Activated naive CD4-positive, alpha-beta T cell treated with anti-CD3 and anti-CD28 coated beads, Interleukin-2, amount 50 U/mL, for 24 hours (primary cell): ENCODE data around the gene PACS1.
"Not testable (repeated sequence)": the region's sequence is repeated elsewhere in the genome, so short reads cannot be mapped to it uniquely, and the experiment has no call there.

Experiments
- H3K27ac Mint-ChIP-seq: one replicate; pipeline ENCODE4 v1.8.0; 2021; ENCODE audit warnings: mild to moderate bottlenecking, mixed read lengths
- H3K27me3 Mint-ChIP-seq: one replicate; pipeline ENCODE4 v1.8.0; 2021; ENCODE audit warnings: mixed read lengths
- H3K36me3 Mint-ChIP-seq: one replicate; pipeline ENCODE4 v1.8.0; 2021; ENCODE audit warnings: mixed read lengths
- H3K4me1 Mint-ChIP-seq: one replicate; pipeline ENCODE4 v1.8.0; 2021; ENCODE audit warnings: mixed read lengths
- H3K4me3 Mint-ChIP-seq: one replicate; pipeline ENCODE4 v1.8.0; 2021; ENCODE audit warnings: mild to moderate bottlenecking, mixed read lengths
- H3K9me3 Mint-ChIP-seq: one replicate; pipeline ENCODE4 v1.8.0; 2021; ENCODE audit warnings: mixed read lengths

Gene PACS1

DNA sequence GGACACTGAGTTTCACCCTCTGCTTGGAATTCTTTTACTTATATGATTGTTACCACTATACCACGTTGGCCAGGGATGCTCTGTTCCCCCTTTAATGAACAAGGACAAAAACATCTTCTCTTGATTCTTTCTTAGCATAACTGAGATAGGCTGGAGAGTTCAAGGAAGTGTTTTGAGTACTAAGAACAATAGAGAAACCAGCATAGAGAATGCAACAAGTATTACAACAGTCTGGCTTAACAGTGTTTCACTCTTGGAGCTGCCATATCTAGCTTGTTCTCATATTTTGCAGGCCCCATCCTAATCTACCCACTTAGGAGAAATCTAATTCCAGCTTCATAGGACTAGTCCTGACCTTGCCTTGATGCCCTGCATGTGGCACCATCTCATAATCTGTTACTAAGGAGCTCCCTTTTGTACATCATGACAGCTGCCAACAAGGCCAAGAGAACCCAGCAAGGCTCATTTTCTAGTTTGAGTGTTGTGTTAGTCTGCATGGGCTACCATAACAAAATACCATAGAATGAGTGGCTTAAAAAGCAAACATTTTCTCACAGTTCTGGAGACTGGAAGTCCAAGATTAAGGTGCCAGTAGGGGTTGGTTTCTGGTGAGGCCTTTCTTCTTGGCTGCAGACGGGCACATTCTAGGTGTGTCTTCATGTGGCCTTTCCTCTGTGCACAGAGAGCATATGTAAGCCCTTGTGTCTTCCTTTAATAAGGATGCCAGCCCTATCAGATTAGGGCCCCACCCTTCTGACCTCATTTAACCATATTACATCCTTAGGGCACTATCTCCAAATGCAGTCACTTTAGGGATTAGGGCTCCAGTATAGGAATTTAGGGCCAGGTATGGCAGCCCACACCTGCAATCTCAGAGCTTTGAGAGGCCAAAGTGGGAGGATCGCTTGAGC, 37.8 kb downstream of the PACS1 start:
- peaks cover 91% of the 10 kb centered on the region for H3K4me1 Mint-ChIP-seq
- H3K36me3 Mint-ChIP-seq = peaks cover 5% of the 10 kb centered on the region
- H3K27me3 Mint-ChIP-seq = no peaks in the 10 kb centered on the region
- H3K27ac Mint-ChIP-seq = peak overlapping the region; percentile 76
- no peaks in the 10 kb centered on the region for H3K9me3 Mint-ChIP-seq
- peak overlapping the region; percentile 26 for H3K4me3 Mint-ChIP-seq

- Mint-ChIP-seq H3K4me3 (peak overlapping the region; percentile 3), H3K4me1 (peaks cover 93% of the 10 kb centered on the region), H3K36me3 (peaks cover 3% of the 10 kb centered on the region), H3K27ac (peak overlapping the region; percentile 88), H3K9me3 (no peaks in the 10 kb centered on the region), H3K27me3 (no peaks in the 10 kb centered on the region)
Measured at GRCh38 chr11:66109294-66109693, 39.2 kb downstream of the PACS1 start.

- H3K4me3 Mint-ChIP-seq = no peak overlapping the region
- no peaks in the 10 kb centered on the region for H3K27me3 Mint-ChIP-seq
- H3K4me1 Mint-ChIP-seq = peaks cover 90% of the 10 kb centered on the region
- H3K36me3 Mint-ChIP-seq = no peaks in the 10 kb centered on the region
- H3K9me3 Mint-ChIP-seq = no peaks in the 10 kb centered on the region
- peak overlapping the region; percentile 97 for H3K27ac Mint-ChIP-seq
Measured at GRCh38 chr11:66111158-66111557, 41.1 kb downstream of the PACS1 start.

GRCh38 chr11:66112041-66112491, 42.0 kb downstream of the PACS1 start:
- no peaks in the 10 kb centered on the region for H3K9me3 Mint-ChIP-seq
- H3K27me3 Mint-ChIP-seq = no peaks in the 10 kb centered on the region

GRCh38 chr11:66112601-66113499, 42.8 kb downstream of the PACS1 start:
- H3K9me3 Mint-ChIP-seq = no peaks in the 10 kb centered on the region
- H3K27ac Mint-ChIP-seq = peak overlapping the region; percentile 97
- no peaks in the 10 kb centered on the region for H3K36me3 Mint-ChIP-seq

More at GRCh38 chr11:66112041-66112491, 42.0 kb downstream of the PACS1 start:
- Mint-ChIP-seq H3K36me3 (no peaks in the 10 kb centered on the region), H3K27ac (peak overlapping the region; percentile 97), H3K4me3 (peak overlapping the region; percentile 5), H3K4me1 (peaks cover 94% of the 10 kb centered on the region)

GRCh38 chr11:66114957-66115356, 44.9 kb downstream of the PACS1 start:
- H3K27me3 Mint-ChIP-seq, H3K36me3 Mint-ChIP-seq, H3K9me3 Mint-ChIP-seq: not testable (repeated sequence)
- Mint-ChIP-seq H3K4me1 (peaks cover 94% of the 10 kb centered on the region), H3K4me3 (peak overlapping the region; percentile 84), H3K27ac (peak overlapping the region; percentile 88)

More at GRCh38 chr11:66112601-66113499, 42.8 kb downstream of the PACS1 start:
- H3K4me1 Mint-ChIP-seq = peaks cover 94% of the 10 kb centered on the region
- H3K27me3 Mint-ChIP-seq = no peaks in the 10 kb centered on the region
- peak overlapping the region; percentile 69 for H3K4me3 Mint-ChIP-seq

DNA sequence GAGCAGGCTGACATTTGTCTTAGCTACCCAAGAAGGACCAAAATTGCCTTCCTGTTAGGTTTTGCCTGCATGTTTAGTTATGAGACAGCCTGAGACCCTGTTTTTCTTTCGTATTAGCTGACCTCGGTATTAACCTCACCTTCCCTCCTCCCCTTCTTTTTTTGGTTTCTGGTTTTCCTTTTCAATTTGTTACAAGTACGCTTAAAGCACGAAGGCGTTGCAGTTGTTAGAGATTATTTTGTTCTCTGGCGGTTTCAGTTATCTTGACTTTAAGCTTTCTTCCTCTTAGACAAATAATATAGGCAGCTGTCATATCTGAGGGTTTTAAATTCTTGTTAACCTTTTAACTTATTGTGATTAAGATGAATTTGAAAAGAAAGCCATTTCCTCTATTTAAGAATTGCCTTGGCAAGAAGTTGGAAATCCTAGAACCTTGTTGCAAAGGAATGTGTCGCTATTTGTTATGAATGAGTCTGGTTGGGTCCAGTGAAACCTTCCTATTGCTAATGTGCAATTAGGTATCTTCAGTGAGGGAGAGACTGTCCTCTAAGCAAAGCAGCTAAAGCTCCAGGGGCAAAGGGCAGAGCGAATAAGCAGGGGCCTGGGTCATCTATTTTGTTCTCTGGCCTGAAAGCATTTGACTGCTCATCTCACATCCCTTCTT, 45.7 kb downstream of the PACS1 start:
- Mint-ChIP-seq H3K36me3 (no peaks in the 10 kb centered on the region), H3K9me3 (no peaks in the 10 kb centered on the region), H3K4me3 (peak overlapping the region; percentile 84)

DNA sequence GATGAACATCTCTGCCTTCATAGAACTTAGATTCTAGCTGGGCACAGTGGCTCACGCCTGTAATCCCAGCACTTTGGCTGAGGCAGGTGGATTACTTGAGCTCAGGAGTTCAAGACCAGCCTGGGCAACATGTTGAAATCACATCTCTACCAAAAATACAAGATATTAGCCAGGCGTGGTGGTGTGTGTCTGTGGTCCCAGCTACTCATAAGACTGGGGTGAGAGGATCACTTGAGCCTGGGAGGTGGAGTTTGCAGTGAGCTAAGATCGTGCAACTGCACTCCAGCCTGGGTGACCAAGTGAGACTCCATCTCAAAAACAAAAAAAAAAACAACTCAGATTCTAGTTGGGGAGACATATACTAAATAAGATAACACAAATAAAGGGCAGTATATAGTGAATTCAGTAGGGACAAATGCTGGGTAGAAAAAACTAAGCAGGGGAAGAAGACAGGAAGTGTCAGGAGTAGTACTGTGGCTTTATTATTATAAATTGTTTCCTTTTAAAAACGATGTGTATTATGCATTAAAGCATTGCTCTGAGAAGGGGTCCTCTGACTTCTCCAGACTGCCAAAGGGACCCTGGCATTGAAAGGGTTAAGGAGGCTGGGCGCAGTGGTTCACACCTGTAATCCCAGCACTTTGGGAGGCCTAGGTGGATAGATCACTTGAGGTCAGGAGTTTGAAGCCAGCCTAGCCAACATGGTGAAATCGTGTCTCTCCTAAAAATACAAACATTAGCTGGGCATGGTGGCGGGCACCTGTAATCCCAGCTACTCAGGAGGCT, 46.7 kb downstream of the PACS1 start:
- Mint-ChIP-seq H3K4me3 (peak overlapping the region; percentile 84), H3K4me1 (peaks cover 96% of the 10 kb centered on the region), H3K27ac (peak overlapping the region; percentile 88), H3K27me3 (no peaks in the 10 kb centered on the region), H3K9me3 (no peaks in the 10 kb centered on the region), H3K36me3 (peaks cover 2% of the 10 kb centered on the region)

More for the DNA sequence above, 45.7 kb downstream of the PACS1 start:
- Mint-ChIP-seq H3K27ac (peak overlapping the region; percentile 88), H3K4me1 (peaks cover 96% of the 10 kb centered on the region), H3K27me3 (no peaks in the 10 kb centered on the region)

DNA sequence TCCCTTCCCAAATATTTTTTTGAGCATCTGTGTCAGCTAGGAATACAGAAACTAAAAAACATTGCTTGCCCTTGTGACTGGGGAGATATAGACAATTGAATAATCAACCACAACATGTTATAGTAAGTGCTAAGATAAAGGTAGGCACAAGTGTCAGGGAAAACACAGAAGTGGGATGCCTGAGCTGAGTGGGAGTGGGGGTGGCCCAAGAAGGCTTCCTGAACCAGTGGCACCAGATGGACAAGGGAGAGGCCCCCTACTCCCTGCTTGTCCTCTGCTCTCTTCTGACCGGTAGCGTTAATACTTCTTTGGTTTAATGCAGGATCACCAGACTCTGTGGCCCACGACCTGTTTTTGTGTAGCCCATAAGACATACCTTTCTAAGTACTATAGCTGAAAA, 48.8 kb downstream of the PACS1 start:
- Mint-ChIP-seq H3K4me3 (peak overlapping the region; percentile 12), H3K36me3 (peaks cover 4% of the 10 kb centered on the region), H3K9me3 (no peaks in the 10 kb centered on the region), H3K4me1 (peaks cover 88% of the 10 kb centered on the region), H3K27ac (peak overlapping the region; percentile 84), H3K27me3 (no peaks in the 10 kb centered on the region)

DNA sequence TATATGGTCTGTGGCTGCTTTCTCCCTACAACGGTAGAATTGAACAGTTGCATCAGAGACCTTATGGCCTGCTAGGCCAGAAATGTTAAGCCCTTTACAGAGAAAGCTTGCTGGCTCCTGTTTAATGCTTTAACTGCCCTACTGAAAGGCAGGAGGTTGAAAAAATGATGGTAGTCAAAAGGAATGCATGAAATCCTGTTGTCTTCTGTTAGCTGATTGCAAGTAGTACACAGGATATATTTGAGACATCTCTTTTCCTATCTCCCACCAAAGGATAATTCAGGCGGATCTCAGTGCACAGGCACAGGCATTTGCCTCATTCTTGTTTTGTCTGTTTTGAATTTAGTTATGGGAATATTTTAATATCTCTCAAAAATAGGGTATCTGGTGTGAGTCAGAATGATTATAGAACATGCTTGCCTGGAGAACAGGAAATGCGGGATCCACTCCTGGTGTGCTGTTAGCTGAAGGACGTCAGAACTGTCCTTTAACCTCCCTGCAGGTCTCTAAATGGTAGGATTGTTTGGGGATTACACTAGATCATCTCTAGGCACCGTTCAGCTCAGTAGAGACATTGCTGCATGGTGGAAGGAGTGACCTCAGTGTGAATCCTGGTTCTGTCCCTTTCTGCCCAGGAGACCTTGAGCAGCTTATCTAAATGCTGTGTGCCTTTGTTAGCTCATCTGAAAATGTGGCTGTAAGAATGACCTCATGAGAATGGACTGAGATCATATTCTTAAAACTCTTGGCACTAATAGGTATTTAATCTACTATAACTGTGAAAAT, 49.5 kb downstream of the PACS1 start:
- peaks cover 90% of the 10 kb centered on the region for H3K4me1 Mint-ChIP-seq
- peak overlapping the region; percentile 15 for H3K27ac Mint-ChIP-seq

GRCh38 chr11:66121466-66121865, 51.4 kb downstream of the PACS1 start:
- Mint-ChIP-seq H3K27me3 (no peaks in the 10 kb centered on the region), H3K4me3 (no peak overlapping the region), H3K36me3 (peaks cover 4% of the 10 kb centered on the region), H3K9me3 (no peaks in the 10 kb centered on the region), H3K27ac (peak overlapping the region; percentile 36), H3K4me1 (peaks cover 92% of the 10 kb centered on the region)

More for the DNA sequence above, 49.5 kb downstream of the PACS1 start:
- H3K4me3 Mint-ChIP-seq = peak overlapping the region; percentile 34
- H3K9me3 Mint-ChIP-seq = no peaks in the 10 kb centered on the region
- peaks cover 4% of the 10 kb centered on the region for H3K36me3 Mint-ChIP-seq
- H3K27me3 Mint-ChIP-seq = no peaks in the 10 kb centered on the region

DNA sequence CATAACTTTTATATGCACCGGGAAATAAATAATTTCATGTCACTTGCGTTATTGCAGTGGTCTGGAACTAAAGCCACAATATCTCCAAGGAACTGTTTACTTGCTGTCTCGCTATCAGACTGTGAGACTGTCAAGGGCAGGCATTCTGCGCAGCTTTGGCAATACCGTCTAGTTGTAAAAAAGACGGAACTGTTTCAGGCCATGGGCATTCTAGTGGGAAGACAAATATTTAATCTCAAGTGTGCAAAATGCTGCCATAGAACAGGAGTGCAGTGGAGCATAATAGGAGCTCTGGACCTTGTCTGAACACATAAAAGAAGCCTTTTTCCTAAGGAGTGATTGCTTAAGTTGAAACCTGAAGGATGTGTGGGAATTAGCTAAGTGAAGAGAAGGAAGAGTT, 53.8 kb downstream of the PACS1 start:
- H3K9me3 Mint-ChIP-seq = no peaks in the 10 kb centered on the region
- peaks cover 88% of the 10 kb centered on the region for H3K4me1 Mint-ChIP-seq
- H3K27me3 Mint-ChIP-seq = no peaks in the 10 kb centered on the region
- H3K27ac Mint-ChIP-seq = peak overlapping the region; percentile 85
- H3K4me3 Mint-ChIP-seq = no peak overlapping the region
- H3K36me3 Mint-ChIP-seq = peaks cover 4% of the 10 kb centered on the region

GRCh38 chr11:66124564-66124963, 54.5 kb downstream of the PACS1 start:
- Mint-ChIP-seq H3K27ac (peak overlapping the region; percentile 85), H3K27me3 (no peaks in the 10 kb centered on the region), H3K9me3 (no peaks in the 10 kb centered on the region), H3K36me3 (peaks cover 4% of the 10 kb centered on the region), H3K4me1 (peaks cover 84% of the 10 kb centered on the region), H3K4me3 (peak overlapping the region; percentile 6)

DNA sequence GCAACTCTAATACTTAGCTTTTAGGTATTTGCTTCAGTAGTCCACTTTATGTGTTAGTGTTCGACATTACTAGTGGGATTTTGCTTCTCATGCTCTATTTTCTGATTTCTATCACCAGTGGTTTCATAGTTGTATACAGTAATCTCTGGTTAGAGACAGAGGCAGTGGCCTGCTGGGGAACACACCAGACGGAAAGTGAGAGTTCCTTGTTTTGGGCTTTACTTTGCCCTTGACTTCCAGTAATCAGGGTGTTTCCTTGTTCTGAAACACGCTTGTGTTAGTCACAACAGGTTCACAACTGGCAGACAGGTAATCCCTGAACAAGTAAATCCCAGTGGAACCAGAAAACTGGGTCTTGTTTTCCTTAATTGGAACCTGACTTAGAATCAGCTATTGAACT, 56.0 kb downstream of the PACS1 start:
- Mint-ChIP-seq H3K9me3 (no peaks in the 10 kb centered on the region), H3K36me3 (peaks cover 4% of the 10 kb centered on the region), H3K27ac (peak overlapping the region; percentile 99), H3K27me3 (no peaks in the 10 kb centered on the region), H3K4me1 (peaks cover 84% of the 10 kb centered on the region), H3K4me3 (peak overlapping the region; percentile 89)
